Stimulated activated CD4-positive, alpha-beta T cell treated with anti-CD3 and anti-CD28 coated beads, Interleukin-1b, Interleukin-23, amount 100 ng/mL, for 4 hours (primary cell): ENCODE results near the gene SND1.

Experiments used
- DNase-seq, 2 donors: peaks; one replicate each; pipeline ENCODE4 v3.0.0-alpha.2; 2020; ENCODE audit warnings: low read depth in 2 of 2

Gene SND1

DNA sequence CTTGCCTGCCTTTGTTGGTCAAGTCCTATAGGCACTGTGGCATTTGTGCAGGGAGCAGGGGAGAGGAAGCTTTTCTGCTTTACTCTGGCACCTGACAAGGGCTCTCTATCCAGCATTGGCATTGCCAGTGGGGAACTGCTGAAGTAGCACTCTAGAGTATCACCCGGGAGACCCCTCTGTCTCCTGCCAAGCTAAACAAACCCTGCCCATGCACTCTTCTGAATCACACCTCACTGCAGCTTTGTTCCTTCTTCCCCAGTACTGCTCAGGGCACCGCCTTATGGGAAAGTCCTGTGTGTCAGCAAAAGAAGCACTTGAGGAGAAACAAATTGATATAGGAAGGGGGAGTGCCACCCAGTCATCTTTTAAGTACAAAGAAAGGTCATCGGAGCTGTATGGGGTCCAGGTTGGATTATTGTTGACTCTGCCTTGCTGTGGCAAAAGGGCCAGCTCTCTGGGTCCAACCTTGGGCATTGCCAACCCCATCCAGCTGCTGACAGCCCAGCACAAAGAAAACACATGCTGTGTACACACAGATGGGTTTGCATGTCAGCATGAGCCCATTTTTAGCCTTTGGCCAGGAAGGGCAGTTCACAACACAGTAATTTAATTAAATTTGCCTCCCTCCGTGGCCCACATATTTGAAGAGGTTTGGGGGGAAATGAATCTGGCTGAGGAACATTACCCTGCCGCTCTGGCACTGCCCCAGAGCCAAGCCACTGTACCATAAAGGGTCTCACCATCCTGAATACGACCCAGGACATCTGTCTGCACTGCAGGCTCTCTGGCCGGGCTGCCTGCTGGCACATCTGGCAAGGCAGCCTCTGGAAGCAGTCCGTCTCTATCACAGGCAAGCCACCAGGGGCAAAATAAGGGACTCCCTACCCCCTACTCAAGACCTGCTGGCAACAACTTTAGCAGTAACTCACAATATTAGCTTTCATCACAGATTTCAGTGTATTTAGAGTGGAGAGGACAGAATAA is 366.2 kb downstream of the SND1 start:
- DNase-seq, result no peak

- no peak for DNase-seq
These were observed 367.3 kb downstream of the SND1 start for GRCh38 chr7:128019288-128019687.

DNA sequence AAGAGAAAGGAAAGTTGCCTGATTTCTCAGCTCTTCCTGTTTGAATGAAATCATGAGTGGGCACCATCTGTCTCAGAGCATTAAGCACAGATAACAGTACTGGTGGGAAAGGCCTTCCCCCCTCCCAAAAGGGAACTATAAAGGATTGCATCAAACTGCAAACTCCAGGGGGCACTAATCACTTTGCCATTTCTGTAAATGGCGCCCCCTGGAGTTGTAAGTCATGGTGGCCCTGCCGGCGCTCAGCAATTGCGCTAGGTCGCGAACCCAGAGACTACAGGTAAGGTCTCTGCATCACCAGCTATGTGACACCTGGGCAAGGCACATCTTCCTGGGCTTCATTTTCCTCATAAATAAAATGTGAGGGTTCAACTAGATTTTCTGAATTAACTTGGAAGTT is 368.2 kb downstream of the SND1 start:
- peak in 1 of 2 donors; percentile 10 for DNase-seq

DNA sequence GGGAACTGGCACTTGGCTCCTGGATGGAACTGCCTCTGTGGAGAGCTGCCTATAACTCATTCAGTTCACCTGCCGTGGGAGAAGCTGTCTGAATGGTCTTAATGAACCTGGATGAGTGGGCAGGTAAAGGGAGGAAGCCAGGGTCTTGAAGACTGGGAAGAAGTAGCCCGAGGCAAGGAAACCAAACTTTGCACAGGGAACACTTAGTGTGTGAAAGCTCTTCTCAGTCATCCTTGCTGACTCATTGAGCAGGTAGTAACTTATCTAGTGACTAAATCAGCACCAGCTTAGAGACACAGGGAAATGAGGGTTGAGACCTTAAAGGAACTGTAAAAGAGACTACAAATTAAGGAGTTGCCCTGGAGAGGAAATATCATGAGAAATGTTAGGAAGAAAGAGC is 369.4 kb downstream of the SND1 start:
- DNase-seq, result no peak

DNA sequence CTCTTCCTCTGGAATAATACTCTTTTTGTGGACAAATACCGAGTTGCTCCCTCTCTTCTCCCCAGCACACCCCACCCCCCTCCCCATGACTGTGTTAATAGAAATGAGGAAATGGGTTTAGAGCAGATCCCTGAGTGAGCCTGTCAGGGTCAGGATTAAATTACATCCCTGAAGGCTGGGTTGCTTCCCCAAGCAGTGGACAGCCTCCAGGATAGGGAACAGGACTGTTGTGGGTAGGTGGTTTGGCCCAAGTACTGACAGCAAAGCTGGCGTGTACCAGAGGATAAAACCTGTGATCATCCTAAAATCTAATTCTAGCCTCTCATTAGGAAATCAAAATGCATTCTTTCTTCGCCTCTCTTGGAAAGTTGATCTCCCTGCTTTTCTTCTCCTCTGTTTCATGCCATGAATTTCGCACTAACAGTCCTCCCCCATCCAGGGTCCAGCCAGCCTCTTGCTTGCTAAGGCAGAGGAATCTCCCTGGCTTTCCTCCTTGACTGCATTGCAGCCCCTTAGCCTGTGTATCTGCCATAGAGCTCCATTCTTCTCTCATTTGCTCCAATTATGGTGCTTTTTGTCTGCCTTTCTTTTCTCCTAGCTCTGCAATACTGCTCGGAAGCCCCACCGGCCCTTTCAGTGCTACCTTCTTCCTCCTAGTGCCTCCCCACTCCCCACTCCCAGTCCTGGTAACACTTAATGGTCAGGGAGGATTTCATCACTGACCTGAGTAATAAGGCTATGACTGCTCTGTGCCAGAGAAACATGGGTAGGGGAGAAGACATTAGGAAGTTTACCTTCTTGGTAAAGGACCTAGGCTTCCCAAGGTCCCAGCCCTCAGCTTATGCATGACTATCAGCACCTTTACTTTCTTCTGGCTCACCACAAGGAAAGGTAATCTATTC is 370.9 kb downstream of the SND1 start:
- DNase-seq, result no peak

- no peak for DNase-seq
These were observed 372.2 kb downstream of the SND1 start for GRCh38 chr7:128024151-128024550.

DNA sequence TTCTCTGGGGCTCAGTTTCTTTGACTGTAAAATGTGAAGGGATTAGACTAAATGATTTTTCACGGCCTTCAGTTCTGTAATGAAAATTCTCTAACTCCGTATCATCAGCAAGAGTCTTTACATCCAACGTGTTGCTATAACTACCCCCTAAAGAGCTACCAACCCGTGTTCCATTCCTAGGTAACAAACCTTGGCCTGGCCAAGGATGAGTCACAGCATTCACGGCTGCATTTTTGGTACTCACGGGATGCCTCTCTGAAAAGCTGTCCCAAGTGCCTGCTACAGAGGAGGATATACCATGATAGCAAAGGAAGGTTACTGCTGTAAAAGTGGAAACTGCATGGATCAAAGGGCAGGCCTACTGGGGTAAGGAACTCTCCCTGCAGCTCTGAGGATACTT is 373.4 kb downstream of the SND1 start:
- no peak for DNase-seq

- DNase-seq, result no peak
These were observed 373.8 kb downstream of the SND1 start for GRCh38 chr7:128025819-128026218.

GRCh38 chr7:128026551-128026950 is 374.6 kb downstream of the SND1 start:
- no peak for DNase-seq

DNA sequence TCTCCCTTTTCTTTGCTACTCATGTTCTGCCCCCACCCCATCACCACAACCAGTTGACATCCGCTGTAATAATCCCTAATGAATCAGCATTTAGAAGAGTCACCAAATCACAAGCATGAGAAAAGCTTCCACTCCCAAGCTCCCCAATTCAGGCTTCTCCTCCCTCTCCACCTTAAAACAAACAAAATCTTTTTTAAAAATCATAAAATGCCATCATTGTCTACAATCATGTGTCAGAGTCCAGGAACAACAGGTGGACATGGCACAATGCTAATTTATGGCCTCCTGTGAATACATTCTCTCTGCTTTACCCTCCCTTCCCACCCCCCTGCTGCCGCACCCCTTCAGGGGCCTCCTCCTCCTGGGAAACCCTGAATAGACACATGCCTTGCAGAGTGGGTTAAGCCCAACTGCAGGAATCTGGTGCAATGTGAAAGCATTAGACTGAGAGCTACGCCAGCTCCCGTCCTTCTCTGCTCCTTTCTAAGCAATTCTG is 375.5 kb downstream of the SND1 start:
- DNase-seq, result no peak

- no peak for DNase-seq
These were observed 377.5 kb downstream of the SND1 start for GRCh38 chr7:128029405-128029995.

GRCh38 chr7:128030263-128030653 is 378.3 kb downstream of the SND1 start:
- no peak for DNase-seq

DNA sequence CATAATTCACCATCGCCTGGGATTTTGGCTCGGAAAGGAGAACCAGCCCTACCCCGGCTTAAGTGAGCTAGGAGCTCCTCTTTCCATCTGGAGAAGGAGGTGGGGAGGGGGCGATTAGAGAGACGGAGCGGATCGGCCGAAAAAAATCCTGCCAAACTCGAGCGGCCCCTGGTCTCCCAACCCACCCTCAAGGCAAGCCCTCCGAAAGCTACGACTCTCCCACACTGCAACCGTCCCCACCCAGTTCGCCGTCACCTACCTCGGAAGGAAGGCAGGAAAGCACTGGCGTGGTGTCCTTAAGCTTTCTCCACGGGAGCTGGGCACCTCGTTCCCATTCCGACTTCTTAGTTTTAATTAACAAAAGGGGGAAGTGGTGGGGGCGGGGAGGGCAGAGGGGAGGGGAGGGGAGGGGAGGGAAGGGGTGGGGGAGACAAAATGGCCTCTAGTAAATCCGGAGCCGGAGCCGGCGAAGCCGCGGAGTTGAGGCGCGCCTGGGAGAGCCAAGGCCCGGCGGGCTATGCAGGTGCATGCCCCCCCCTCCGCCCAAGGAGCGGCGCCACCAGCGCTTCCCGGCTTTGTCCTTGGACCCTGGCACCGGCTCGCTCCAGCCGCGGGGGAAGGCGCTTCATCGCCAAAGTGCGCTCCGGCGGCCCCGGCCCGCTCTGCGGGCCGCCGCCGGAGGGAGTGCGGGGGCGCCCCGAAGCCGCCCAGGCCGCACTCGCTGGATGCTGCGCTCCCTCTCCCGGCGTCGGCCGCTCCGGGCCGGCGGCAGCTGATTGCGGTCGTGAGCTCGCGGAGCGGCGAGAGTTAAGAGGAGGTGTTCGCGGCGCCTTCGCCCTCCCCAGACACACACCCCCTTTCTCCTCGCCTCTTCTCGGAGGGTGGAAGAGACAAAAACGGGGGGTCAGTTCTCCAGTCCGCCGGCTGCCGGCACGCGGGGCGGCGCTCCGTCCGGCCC is 378.9 kb downstream of the SND1 start, which contains the start of gene LRRC4:
LRRC4 (minus strand) TSS at position 784 of the 958 bp plus-strand sequence. CDS start 797 bp downstream, outside the sequence.
- DNase-seq, result peak in 1 of 2 donors; percentile 18

- peak; percentile 36 to 43 for DNase-seq
These were observed 380.1 kb downstream of the SND1 start for GRCh38 chr7:128031901-128032604.

DNA sequence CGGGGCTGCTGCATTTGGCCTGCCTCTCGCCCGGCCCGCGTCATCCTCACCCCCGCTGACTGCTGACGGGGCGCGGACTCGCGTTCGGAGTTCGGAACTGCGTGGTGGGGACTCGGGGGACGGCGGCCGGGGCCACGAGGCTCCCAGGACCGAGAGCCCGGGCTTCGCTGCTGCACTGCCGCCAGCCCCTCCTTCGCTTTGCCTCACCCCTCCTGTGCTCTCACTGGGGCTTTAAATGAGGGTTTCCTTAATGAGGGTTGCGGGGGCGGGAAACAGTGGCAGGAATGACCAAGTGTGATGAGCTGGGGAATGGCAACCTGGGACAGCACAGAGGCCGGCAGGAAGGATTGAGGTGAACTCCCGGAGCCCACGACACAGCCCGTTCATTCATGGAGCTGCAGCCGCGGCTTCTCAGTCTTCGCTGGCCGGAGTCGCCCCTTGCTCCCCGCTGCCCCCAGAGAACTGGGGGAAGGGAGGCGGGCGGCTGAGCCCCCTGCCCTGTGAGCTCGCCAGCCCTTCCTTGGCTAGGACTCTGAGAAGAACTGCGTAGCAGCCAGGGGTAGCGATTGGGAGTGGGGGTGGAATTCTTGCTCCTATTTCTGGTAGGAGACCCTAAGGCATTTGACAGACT is 380.7 kb downstream of the SND1 start:
- DNase-seq, result no peak

DNA sequence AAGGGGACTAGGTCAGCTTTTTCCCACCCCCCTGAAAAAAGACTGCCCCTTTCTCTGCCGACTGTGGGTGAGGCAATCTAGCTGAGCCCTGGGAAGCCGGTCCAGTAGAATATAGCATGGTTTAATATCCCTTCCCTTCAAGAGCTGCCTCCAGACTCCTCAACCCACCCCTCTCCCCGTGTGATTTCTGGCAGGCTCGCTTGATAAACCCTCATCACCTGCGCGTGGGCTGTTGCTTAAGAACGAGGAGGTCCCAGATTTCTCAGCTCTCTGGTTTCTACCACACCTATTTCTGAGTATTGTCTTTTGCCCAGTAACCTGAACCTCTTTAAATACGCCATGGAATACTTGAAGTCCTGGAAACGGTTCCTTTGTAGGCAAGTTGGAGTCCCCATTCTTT is 381.3 kb downstream of the SND1 start:
- DNase-seq, result no peak

GRCh38 chr7:128034825-128035224 is 382.8 kb downstream of the SND1 start:
- no peak for DNase-seq

DNA sequence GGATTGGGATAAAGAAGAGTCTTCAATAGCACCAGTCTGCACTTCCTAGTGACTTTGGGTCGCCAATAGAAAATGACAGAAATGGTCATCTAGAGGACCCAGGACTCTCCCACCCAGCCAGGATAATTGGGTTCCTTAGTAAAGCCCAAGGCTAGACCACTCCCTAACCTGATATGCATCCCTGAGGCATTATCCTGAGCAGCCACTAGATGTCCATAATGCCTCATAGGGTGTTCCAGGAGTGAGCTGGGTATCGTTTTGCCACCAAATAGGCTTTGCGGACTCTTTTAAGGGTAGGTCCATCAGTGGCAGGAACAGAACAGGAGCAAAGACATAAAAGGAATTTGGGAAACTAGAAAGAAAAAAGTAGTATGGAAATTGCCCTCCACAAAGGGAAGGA is 383.7 kb downstream of the SND1 start:
- DNase-seq, result no peak

- no peak for DNase-seq
These were observed 384.4 kb downstream of the SND1 start for GRCh38 chr7:128036226-128036940.
